ENCODE data around the gene MAP3K9.

DNA sequence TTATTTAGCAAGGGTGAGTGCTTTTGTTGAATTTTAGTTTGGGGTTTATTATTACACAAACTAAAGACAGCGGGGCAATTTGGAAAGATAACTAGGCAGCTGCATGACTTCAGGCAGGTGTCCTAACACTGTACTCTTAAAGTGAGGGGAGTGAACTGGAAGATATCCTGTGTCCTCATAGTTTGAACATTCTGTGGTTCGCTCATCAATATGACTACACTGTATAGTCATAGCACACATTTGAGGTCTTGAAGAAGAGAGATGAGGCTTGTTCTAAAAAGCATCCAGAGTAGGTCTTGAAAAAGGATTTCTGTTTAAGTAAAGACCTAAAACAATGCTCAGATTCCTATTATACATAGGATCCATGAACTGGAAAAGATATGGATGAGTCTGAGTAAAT lies 1.7 kb upstream of the MAP3K9 start:
- TF ChIP-seq, protein P1, sequence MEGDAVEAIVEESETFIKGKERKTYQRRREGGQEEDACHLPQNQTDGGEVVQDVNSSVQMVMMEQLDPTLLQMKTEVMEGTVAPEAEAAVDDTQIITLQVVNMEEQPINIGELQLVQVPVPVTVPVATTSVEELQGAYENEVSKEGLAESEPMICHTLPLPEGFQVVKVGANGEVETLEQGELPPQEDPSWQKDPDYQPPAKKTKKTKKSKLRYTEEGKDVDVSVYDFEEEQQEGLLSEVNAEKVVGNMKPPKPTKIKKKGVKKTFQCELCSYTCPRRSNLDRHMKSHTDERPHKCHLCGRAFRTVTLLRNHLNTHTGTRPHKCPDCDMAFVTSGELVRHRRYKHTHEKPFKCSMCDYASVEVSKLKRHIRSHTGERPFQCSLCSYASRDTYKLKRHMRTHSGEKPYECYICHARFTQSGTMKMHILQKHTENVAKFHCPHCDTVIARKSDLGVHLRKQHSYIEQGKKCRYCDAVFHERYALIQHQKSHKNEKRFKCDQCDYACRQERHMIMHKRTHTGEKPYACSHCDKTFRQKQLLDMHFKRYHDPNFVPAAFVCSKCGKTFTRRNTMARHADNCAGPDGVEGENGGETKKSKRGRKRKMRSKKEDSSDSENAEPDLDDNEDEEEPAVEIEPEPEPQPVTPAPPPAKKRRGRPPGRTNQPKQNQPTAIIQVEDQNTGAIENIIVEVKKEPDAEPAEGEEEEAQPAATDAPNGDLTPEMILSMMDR (conservative IDR thresholded peaks at IDR 0.05): no peak
- no peak for TF ChIP-seq EZH2 (IDR thresholded peaks at IDR 0.05; ENCODE audit: low read depth)

Measured in PC-9 (cell line).